KOPT-K1 (cell line): ENCODE measurements around the gene BTF3.
A peak's percentile ranks its signal among the peaks of the same experiment; 100 is the strongest.
"Not testable (repeated sequence)": the region's sequence is repeated elsewhere in the genome, so short reads cannot be mapped to it uniquely, and the experiment has no call there.

Experiments used
- H3K27ac ChIP-seq: fragments of 200-600 bp; sonication (generic); 2 replicates; pipeline ENCODE4 v1.5.1; 2016; ENCODE audit warnings: antibody characterized with exemption, mild to moderate bottlenecking, low read depth, low read length; ENCODE audit not compliant: poor library complexity, severe bottlenecking
- H3K36me3 ChIP-seq: fragments of 200-600 bp; sonication (generic); 2 replicates; pipeline ENCODE4 v1.5.1; 2017; ENCODE audit warnings: antibody characterized with exemption, mild to moderate bottlenecking, low read length, moderate library complexity; ENCODE audit not compliant: insufficient read depth
- H3K9me3 ChIP-seq: fragments of 200-600 bp; sonication (generic); 2 replicates; pipeline ENCODE4 v1.5.1; 2017; ENCODE audit warnings: antibody characterized with exemption, low read length, mild to moderate bottlenecking; ENCODE audit not compliant: insufficient read depth, poor library complexity, severe bottlenecking

The BTF3 gene

DNA sequence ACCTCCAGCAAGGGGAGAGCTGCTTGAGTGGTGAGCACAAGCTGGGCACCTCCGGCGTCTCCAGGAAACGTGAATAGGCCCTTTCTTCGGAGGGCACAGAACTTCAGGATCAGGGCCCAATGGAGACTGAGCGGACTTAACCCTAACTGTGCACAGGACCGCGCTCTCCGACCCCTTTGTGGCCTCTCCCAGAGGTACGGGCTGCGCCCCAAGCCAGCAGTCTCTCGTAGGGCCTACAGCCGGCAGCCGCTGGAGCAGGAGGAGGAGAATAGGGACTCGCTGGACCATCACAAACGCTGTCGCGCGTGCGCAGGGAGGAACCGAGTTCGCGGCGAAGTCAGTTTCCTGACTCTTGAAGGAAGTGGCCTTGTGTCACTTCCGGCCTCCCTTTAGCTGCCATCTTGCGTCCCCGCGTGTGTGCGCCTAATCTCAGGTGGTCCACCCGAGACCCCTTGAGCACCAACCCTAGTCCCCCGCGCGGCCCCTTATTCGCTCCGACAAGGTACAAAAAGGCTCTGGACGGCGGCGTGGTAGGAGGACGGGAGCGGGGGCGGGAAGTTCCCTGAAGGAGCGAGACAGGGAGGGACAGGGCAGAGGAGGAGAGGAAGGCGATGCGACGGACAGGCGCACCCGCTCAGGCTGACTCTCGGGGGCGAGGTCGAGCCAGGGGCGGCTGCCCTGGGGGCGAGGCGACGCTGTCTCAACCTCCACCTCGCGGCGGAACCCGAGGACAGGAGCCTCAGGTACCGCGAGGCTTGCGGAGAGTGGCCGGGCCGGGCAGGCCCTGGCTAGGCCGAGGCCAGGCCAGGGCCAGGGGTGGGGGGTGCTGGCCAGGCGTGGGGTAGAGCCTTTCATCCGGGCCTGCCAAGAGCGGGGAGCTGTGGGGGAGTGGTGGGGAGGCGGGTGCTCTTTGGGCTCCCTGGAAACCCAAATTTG is at the start of gene BTF3:
TSS of gene BTF3 (plus strand) at position 386 of the 936 bp plus-strand sequence. CDS start at position 612, 226 bp downstream.
- Histone ChIP-seq H3K9me3 (no peaks in the 10 kb centered on the region), H3K36me3 (peaks cover 41% of the 10 kb centered on the region), H3K27ac (peak within 1 kb of the TSS; percentile 87)

DNA sequence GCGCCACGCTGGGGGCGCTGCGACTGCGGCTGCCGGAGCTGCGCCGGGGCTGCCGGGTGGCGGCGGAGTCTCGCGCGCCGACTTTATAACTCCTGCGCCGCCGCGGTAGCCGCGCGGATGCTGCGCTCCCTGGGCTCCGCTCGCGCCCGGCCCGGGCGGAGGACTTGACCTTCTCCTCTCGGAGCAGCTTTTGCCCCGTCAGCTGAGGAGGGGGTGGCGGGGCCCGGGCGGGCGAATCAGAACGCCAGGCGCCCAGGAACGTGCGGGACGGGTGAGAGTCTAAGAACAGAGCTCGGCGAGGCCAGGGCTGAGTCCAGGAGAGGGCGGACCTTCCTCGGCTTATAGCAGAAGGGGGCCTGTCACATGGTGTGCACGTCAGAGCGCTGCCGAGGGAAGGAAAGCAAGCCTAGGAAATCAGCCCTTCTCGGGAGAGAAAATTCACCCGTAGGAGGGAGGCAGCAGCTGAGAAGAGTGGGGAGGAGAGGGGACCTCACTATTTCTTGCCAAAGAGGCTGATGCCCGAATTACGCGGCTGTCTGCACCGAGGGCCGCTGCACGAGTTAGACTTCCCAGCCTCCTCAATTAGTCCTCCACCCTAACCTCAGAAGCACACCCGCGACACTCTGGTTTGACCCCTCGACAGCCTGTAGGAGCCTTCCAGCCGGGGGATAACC is 49.6 kb upstream of the BTF3 start, which contains the start of gene FOXD1:
TSS of gene FOXD1 (minus strand) at position 315 of the 674 bp plus-strand sequence. CDS start 415 bp downstream, outside the sequence.
- no peak within 1 kb of the TSS for H3K27ac ChIP-seq
- peaks cover 32% of the 10 kb centered on the region for H3K9me3 ChIP-seq
- H3K36me3 ChIP-seq, result no peaks in the 10 kb centered on the region

DNA sequence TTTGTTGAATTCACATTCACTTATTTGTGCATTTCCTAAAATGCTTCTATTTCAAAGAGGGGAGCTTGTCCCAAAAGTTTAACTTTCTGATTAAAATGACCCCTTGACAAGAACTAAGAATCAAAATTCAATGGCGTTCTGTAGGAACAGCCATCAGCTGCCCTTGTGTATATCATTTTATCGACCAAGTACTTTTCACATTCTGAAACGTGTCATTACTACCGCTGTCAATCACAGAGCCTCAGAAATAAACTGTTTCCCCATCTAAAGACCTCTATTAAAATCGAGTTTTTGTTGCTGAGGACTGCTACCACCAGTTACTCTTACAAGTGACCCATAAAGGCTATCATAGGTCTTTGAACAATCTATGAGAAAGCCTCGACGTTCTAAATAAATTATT is 48.1 kb upstream of the BTF3 start:
- H3K9me3 ChIP-seq, result peaks cover 18% of the 10 kb centered on the region
- no peak overlapping the region for H3K27ac ChIP-seq
- H3K36me3 ChIP-seq, result no peaks in the 10 kb centered on the region

DNA sequence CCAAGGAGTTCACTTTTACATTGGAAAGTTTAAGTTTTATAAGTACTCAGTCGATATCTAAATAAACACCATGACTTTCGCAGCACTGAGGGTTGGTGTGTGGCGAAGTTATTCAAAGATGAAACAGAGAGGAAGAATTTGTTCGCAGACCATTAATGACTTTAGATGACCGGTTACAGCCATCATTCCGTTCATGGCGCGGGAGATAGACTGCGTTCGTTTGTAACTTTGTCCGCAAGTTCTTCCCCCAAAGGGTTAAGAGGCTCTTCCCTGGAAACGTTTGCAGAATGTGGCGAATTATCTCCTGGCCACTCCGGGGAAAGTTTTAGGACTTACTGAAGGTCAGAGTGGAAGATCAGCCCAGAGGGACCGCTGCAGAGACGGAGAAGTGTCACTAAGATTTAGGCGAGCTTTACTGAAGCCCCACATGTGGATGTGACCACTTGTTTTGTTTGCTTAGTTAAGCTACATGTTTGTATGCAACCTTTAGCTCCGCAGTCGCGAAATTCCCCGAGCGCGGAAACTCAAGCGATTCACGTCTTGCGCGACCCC is 47.5 kb upstream of the BTF3 start:
- Histone ChIP-seq H3K27ac (no peak overlapping the region), H3K9me3 (peaks cover 18% of the 10 kb centered on the region), H3K36me3 (no peaks in the 10 kb centered on the region)

DNA sequence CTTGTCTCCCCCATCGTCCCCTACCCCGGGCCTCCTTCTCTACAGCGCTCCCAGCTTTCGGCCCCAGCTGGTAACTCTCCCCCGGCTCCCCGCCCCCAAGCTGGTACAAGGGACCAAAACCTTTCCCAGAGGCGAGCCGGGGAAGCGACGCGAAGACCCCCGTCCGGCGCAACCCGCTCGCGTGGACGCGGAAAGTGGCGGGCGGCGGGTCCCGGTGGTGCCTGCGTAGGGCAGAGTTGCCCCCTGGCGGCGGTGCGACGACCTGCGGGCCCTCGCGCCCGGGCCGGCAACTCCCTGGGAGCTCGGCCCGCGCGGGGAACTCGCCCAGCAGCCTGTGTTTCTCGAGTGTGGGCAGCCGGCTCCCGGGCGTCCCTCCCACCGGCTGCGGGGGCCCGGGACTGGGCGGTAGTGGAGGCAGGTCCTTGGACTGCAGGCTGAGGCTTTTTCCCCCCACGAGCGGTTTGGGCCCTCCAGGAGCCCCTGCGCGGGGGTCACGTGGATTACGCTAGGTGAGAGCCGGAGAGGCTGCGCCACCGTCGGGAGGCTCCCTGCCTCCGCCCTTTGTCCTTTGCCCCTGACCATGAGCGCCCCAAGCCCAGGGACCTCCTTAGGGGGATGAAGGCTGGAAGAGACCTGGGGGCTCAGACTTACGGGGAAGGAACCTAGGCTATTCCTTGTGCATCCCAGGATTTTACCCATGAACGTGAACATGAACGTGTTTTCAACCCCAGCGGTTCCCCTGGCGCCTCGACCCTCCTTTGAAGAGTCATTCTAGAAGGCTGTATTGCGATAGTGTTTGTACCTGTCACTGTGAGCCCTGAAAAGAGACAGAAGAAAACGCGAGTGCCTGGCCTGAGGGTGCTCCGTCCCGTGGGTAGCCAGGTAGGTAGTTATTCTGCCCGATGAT is 46.8 kb upstream of the BTF3 start:
- Histone ChIP-seq H3K27ac (no peak overlapping the region), H3K36me3 (no peaks in the 10 kb centered on the region), H3K9me3 (peaks cover 18% of the 10 kb centered on the region)

DNA sequence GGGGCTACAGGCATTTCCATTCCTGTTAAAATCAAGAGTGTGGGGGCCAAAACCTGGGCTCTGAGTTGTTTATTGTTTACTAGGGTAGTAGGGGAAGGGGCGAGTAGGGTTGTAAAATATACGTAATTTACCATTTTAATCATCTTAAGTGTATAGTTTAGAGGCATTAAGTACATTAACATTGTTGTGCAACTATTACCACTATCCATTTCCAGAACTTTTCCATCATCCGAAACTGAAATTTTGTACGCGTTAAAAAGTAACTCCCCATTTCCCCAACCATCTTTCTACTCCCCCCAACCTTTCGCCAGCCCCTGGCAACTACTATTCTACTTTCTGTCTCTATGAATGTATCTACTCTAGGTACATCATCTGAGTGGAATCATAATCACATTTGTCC is 46.0 kb upstream of the BTF3 start:
- Histone ChIP-seq H3K36me3 (no peaks in the 10 kb centered on the region), H3K27ac (no peak overlapping the region), H3K9me3 (peaks cover 18% of the 10 kb centered on the region)

DNA sequence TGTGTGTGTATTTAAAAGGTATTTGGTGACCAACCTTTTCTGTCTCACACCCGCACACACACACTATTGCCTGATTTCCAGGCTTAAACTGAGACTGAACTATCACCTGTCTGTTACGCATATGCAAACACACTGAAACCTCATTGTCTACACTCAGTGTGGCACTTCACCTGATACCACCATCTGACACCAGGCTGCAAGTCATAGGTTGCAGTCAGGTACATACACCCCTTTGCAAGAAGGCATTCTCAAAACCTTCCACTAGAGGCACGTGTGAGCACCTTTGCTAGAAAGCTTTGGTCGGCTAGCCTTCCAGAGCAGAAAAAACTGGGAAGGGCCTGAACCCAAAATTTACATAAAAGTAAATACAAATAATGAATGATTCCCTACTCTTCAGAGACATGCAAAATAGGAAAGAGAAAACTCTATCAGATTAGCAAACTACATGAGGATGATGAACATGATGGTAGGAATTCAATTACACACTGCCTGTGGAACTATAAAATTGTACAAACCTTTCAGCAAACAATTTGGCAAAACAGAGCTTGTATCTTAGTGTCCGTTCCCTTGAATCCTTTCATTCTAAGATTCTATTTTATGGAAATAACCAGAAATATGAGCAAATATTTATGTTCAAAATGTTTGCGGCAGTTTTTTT is 43.7 kb upstream of the BTF3 start:
- no peaks in the 10 kb centered on the region for H3K36me3 ChIP-seq
- peaks cover 6% of the 10 kb centered on the region for H3K9me3 ChIP-seq
- no peak overlapping the region for H3K27ac ChIP-seq

DNA sequence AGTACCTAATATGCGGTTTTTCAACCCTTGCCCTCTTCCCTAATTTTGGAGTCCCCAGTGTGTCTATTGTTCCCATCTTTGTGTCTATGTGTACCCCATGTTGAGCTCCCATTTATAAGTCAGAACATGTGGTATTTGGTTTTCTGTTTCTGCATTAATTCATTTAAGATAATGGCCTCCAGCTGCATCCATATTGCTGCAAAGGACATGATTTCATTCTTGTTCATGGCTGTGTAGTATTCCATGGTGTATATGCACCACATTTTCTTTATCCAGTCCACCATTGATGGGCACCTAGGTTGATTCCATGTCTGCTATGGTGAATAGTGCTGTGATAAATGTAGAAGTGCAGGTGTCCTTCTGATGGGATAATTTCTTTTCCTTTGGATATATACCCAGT is 41.8 kb upstream of the BTF3 start:
- H3K27ac ChIP-seq, H3K9me3 ChIP-seq, H3K36me3 ChIP-seq: not testable (repeated sequence)

DNA sequence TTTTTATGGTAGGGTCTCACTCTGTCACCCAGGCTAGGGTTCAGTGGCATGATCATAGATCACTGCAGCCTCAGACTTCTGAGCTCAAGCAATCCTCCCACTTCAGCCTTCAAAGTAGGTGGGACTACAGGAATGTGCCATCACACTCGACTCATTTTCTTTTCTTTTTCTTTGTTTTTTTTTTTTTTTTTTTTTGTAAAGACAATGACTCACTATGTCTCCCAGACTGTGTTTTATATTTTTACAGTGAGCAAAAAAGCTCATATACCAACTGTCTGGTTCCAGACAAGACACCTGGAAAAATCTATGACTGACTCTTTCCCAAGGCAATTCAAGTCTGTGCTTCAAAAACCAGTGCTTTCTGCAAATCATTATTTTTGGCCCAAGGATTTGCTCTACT is 38.9 kb upstream of the BTF3 start:
- H3K36me3 ChIP-seq, result no peaks in the 10 kb centered on the region
- H3K27ac ChIP-seq, result no peak overlapping the region
- no peaks in the 10 kb centered on the region for H3K9me3 ChIP-seq

DNA sequence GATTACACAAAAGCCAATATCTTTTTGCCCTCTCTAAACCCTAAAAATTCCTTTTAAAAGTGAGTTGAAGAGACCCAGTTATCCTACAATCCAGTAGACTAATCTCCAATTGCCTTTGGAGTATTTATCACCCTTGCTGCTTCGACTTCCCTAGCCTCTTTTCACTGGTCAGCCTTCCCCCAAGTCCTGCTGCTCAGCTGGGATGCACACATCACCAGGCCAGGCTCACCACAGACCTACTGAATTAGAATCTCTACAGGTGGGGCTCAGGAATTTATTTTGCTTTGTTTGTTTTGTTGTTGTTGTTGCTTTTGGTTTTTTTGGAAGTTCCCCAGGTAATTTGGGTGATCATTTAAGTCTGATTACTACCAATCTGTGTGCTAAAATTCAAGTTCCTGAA is 38.1 kb upstream of the BTF3 start:
- no peak overlapping the region for H3K27ac ChIP-seq
- no peaks in the 10 kb centered on the region for H3K9me3 ChIP-seq
- H3K36me3 ChIP-seq, result no peaks in the 10 kb centered on the region

DNA sequence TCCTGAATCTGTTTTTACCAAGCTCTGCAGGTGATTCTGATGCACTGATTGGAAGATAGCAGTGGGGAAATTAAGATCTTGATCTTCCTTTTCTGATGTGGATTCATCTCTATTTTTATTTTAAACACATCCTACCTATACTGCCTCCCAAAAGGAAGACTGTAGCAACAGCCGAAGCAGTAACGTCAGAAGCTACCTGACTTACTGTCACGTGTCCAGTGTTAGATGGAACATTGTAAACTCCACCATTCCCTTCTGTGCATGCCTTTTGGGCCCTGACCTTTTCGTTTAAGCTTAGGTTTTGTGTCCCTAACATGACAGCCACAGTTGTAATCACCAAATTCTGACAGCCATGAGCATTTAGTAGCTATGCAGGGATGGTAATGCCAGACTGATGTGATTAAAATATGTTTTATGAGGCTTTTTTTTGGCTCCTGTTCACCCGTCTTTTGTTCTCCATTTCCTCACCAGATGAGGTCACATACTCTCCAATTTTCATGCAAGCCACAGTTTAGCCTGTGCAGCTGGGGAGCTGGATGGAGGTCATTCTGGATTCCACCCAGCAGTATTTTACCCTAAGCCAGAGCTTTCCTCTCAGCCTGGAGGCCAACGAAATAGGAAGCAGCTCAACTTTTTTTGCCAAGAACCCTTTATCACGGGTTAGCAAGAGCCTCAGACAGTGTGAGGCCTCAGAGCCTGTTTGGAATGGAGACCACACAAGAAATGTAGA is 34.1 kb upstream of the BTF3 start:
- no peak overlapping the region for H3K27ac ChIP-seq
- H3K9me3 ChIP-seq, result no peaks in the 10 kb centered on the region
- no peaks in the 10 kb centered on the region for H3K36me3 ChIP-seq

DNA sequence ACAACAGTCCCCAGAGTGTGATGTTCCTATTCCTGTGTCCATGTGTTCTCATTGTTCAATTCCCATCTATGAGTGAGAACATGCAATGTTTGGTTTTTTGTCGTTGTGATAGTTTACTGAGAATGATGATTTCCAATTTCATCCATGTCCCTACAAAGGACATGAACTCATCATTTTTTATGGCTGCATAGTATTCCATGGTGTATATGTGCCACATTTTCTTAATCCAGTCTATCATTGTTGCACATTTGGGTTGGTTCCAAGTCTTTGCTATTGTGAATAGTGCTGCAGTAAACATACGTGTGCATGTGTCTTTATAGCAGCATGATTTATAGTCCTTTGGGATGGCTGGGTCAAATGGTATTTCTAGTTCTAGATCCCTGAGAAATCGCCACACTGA is 29.6 kb upstream of the BTF3 start:
- not testable (repeated sequence) for H3K27ac ChIP-seq, H3K9me3 ChIP-seq, H3K36me3 ChIP-seq

DNA sequence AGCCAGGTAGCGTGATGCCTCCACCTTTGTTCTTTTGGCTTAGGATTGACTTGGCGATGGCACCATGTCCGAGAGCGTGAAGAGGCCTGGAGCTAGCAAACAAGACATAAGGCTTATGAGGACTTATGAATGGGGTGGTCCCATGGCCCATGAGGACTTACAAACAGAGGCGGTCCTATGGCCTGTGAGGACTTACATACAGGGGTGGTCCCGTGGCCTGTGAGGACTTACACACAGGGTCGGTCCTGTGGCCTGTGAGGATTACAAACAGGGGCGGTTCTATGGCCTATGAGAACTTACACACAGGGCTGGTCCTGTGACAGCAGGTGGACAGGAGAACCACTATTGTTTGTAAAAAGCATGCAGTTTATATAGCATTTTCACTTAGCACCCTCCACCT is 28.4 kb upstream of the BTF3 start:
- H3K9me3 ChIP-seq, result peaks cover 3% of the 10 kb centered on the region
- no peaks in the 10 kb centered on the region for H3K36me3 ChIP-seq
- H3K27ac ChIP-seq, result no peak overlapping the region

DNA sequence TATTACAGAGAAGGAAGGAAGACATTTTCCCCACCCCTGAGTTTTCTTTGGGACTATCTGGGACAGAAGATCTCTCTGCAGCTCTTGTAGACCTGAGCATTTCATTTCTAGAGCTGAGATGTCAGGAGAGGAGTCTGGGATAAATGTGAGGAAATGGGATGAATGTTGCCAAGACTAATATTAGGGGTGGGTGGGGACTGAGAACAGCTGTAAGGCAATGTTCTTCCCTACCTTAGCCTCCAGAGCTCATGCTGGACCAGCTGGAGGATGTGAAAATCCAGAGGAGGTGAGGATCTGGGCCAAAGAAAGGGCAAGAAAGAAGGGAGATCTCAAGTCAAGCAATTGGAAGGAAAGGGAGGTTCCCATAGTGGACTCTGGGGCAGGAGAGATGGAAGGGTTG is 26.6 kb upstream of the BTF3 start:
- Histone ChIP-seq H3K27ac (no peak overlapping the region), H3K9me3 (peaks cover 3% of the 10 kb centered on the region)

More for the DNA sequence above, 26.6 kb upstream of the BTF3 start:
- no peaks in the 10 kb centered on the region for H3K36me3 ChIP-seq
